HG02588 (cell line): ENCODE results near the gene PDCD6IP.
"Not testable (repeated sequence)": the region's sequence is repeated elsewhere in the genome, so short reads cannot be mapped to it uniquely, and the experiment has no call there.

Experiments used
- ATAC-seq: cut with Tn5 transposase; IDR thresholded peaks from one replicate; pipeline ENCODE4 v1.9.1; 2021; ENCODE audit warnings: mild to moderate bottlenecking, moderate library complexity; ENCODE audit not compliant: unreplicated experiment

PDCD6IP gene

GRCh38 chr3:33848624-33849347, 50.4 kb downstream of the PDCD6IP start:
- no peak for ATAC-seq

- not testable (repeated sequence) for ATAC-seq
These were observed 52.2 kb downstream of the PDCD6IP start for GRCh38 chr3:33850599-33850998.

DNA sequence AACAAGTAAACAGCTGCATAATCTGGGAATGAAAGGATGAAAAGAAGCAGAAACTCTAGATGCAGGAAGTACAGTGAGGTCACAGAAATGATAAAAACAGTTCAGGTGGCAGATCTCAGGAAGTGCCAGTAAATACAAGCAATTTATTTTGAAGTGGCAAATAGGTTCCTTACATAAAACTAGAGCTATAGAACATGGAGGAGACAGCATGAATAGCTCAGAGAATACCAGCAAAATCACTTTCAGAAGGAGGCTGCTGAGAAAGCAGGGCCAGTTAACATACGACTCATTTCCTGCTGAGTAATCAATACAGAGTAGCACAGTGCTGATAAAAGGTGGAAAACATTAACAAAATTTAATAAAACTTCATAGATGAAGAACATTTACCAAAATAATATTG, 57.0 kb downstream of the PDCD6IP start:
- not testable (repeated sequence) for ATAC-seq

GRCh38 chr3:33855884-33856546, 57.6 kb downstream of the PDCD6IP start:
- no peak for ATAC-seq

- ATAC-seq, result not testable (repeated sequence)
These were observed 59.3 kb downstream of the PDCD6IP start for GRCh38 chr3:33857701-33858100.

GRCh38 chr3:33858131-33858530, 59.7 kb downstream of the PDCD6IP start:
- ATAC-seq, result no peak

- ATAC-seq, result no peak
These were observed 62.1 kb downstream of the PDCD6IP start for GRCh38 chr3:33860373-33861050.

GRCh38 chr3:33865133-33865532, 66.7 kb downstream of the PDCD6IP start:
- no peak for ATAC-seq

DNA sequence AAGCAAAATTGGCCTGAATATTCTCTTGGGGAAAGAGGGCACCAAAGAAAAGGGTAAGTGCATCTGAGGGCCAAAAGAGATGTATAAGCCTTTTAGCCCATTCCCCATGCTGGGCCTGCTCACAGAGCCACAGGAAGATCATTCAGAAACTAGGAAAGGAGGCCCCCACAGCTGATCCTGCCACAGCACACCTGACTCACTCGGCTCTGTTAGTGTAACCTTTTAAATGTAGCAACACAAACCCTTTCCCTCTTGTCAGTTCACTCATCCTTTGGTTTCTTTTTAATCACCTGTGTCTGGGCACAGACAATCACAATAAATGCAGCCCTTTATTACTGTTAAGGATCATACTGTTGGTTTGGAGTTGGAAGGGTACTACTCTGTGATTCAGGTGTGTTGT, 69.9 kb downstream of the PDCD6IP start:
- no peak for ATAC-seq

- no peak for ATAC-seq
These were observed 71.5 kb downstream of the PDCD6IP start for GRCh38 chr3:33869977-33870376.

DNA sequence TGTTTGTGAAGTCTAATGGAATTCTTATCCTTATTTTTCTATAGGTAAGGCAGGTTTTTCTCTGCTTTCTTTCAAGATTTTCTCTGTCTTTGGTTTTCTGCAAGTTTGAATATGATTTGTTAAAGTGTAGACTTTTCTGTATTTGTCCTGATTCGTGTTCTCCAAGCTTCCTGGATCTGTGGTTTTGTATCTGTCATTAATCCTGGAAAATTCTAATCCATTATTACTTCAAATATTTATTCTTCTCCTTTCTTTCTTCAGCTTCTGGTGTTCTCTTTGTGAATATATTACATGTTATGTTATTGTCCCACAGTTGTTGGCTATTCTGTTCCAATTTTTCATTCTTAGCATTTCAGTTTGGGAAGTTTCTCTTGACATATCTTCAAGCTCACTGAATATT, 76.4 kb downstream of the PDCD6IP start:
- ATAC-seq, result no peak

DNA sequence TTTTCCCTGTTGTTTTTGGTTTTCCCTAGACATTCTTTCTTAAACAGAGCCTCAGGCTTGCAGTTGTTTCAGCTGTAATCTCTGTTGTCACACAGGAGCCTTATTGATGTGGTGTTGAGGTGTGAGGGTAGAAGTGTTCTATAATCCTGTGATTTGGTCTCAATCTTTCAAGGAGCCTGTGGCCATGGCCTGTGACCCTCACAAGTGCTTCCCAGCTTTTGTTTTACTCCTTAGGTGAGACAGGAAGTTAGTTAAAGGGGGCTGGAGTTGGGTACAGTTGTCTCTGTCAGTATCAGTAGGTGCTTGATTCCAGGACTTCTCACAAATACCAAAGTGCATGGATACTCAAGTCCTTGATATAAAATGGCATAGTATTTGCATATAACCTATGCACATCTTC, 77.2 kb downstream of the PDCD6IP start:
- no peak for ATAC-seq

GRCh38 chr3:33877187-33877586, 78.8 kb downstream of the PDCD6IP start:
- ATAC-seq, result no peak

DNA sequence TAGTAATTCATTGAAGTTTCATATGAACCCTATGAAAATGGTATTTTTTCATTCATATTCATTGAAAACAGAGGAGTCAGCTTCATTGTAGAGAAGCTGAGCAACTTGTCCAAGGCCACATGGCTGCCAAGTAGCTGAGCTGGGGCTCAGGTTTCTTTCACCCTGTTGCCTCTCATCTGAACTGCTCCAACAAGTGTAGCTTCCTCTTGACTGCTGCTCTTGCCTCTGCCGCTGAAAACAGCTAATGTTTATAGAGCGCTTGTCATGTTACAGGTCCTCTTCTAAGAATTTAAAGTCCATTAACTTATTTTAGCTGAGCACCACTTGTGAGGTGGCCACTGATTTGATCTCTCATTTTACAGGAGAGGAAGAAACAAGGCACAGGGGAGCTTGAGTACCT, 81.1 kb downstream of the PDCD6IP start:
- no peak for ATAC-seq

DNA sequence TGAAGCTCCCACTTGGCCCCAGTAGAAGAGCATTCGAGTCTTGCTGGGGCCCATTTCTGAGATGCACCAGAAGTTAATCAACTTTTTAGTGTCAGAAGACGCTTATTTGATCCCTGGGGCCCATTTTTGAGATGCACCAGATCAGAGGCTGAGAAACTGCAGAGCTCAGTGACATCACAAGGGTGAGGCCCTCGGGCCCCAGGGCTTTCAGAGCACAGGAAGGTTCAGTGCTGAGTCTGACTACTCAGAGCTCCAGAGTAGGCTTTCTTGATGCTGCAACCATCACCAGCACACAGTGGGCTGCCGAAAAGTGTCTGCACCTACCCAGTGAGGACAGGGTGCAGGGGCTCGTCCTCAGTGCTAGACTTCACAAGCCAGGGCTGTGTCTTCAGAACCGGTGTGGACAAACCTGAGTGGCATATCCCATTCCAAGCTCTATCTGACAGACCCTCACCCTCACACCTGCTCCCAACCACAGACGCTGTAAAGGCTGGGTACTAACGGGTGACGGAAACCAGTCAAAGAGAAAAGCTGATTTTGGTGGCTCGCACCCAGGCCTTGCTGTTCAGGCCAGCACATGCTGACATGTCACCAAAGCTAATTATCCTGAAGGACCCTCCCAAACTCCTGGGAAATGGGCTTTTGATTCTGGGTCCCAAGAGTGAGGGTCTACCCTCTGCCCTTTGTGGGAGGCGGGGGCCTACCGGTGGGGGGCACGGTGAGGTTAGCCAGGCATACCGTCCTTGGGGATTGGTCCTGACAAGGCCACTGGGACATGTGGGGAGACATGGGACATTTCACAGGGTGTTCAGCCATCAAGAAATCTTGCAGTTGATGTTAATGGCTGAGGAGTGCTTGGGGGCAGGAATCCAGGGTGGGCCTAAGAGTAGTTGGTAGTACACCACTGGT, 83.0 kb downstream of the PDCD6IP start:
- no peak for ATAC-seq

GRCh38 chr3:33882296-33882695, 83.9 kb downstream of the PDCD6IP start:
- ATAC-seq, result no peak

DNA sequence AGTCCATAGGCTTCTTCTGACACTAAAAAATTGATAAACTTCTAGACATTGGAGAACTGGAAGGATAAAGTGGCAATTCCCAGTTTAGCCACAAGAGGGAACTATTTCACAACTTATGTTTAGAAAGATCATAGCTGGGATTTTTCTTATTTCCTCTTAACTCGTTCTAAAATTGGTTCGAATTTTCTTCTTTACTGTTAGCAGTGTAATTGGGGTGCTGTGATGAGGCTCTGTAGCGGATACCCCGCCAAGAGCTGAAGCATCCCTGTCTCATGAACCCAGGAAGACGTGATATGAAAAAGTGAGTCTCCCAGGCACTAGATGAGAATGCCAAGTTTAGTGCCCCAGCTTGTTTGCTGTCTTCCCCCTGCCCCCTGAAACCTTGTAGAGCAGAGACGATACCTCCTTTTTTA, 85.1 kb downstream of the PDCD6IP start:
- no peak for ATAC-seq

DNA sequence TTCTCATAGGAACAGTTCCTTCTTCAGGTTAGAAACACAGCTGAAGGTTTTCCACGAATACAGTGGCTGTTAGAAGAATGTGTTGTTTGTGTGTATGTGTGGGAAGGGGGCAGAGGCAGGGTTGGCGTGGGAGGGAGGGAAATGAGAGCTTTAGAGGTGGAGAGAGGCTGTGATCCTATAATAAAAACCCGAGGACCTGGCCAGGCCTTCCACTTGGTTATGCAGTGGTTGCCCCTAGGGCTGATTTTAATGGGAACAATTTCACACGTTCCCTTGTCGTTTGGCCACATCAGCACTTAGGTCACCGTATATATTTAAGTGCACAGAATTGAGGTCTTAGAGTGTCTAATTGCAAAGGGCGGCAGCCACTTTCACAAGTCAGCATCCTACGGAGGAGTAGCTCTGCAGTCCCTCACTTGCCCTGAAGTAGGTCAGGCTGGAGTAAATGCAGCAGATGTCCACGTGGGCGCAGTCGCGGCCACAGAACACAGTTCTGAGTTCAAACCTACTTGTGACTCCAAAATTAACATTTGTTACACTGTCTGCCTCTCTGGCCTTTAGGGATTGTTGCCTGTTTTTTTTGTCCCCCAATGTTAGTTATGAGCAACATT, 85.6 kb downstream of the PDCD6IP start:
- no peak for ATAC-seq

- ATAC-seq, result no peak
These were observed 86.3 kb downstream of the PDCD6IP start for GRCh38 chr3:33884701-33885100.

- ATAC-seq, result no peak
These were observed 87.1 kb downstream of the PDCD6IP start for GRCh38 chr3:33885496-33885895.

GRCh38 chr3:33886015-33886414, 87.6 kb downstream of the PDCD6IP start:
- ATAC-seq, result no peak
